ENCODE measurements around the gene PLIN3. TPM values are rescaled to one million over a fixed set of nuclear protein-coding genes. Genes with fewer than 3 reads are reported as not detected.

Gene PLIN3
- total and polyA plus RNA-seq, 9 of the 15 experiments (the other 6 are each of a cell fraction or from before 2014, with no cell fraction given) = 7.5 to 75.6 (median 43.1) TPM

GRCh38 chr19:4877753-4878490, 10.5 kb upstream of the PLIN3 start:
- no peak for FAIRE-seq

More at GRCh38 chr19:4877753-4878490, 10.5 kb upstream of the PLIN3 start:
- H3K79me2 ChIP-seq (ENCODE audit: control insufficient read depth, insufficient read depth, low read length) = no peaks in the 10 kb centered on the region
- no peak overlapping the region for H3K27ac ChIP-seq (ENCODE audit: extremely low read depth, low read depth, low read length)
- H3K9me1 ChIP-seq (ENCODE audit: control insufficient read depth, insufficient read depth, low read length) = no peaks in the 10 kb centered on the region
- H3K27me3 ChIP-seq (ENCODE audit: control insufficient read depth in 2 of 2, insufficient read depth in 2 of 2, low read length in 2 of 2) = no peaks in the 10 kb centered on the region
- in situ Hi-C loops (cut with MboI) (no loop called here), intact Hi-C loops (cut with micrococcal nuclease) (no loop called here)
- ChIA-PET CTCF (ENCODE audit: low intra/inter-chr PET ratio) (interaction anchor here (0.7 kb wide), 1 partner anchor 12 kb away, joined by 3 read pairs; no protein-coding TSS in a partner anchor), POLR2A (interaction anchor here (0.5 to 0.7 kb wide), 2 partner anchors 11 to 39 kb away, joined by 3 to 4 read pairs; partner anchors contain the start of gene PLIN3)
- H3K4me3 ChIP-seq = no peak overlapping the region
- peak overlapping the region in 1 of 2 experiments; percentile 36; a peak in 1 of 4 replicates for H3K9ac ChIP-seq (ENCODE audit: insufficient read depth in 1 of 2, low read depth in 2 of 2, low read length in 2 of 2)
- H3K9me3 ChIP-seq (replicated peaks; ENCODE audit: control insufficient read depth, insufficient read depth, low read depth, low read length) = no peaks in the 10 kb centered on the region
- BruUV-seq (replicated peaks) = no TSS peak
- H4K20me1 ChIP-seq (replicated peaks; ENCODE audit: control insufficient read depth, insufficient read depth, low read length) = no peaks in the 10 kb centered on the region
- DNase-seq (ENCODE audit: extremely low read depth in 1 of 4, low spot score in 3 of 4) = peak in 1 of 4 experiments; percentile 5
- H3K36me3 ChIP-seq (ENCODE audit: control insufficient read depth, insufficient read depth, low read length) = no peaks in the 10 kb centered on the region
- no peak overlapping the region for H2AFZ ChIP-seq (ENCODE audit: low read depth, low read length)
- WGBS (ENCODE audit: insufficient coverage, low coverage, missing lambda C conversion rate) = 65% methylated on average over 23 of the region's 30 CpGs
- TF ChIP-seq GTF2F1 (IDR thresholded peaks at IDR 0.05; ENCODE audit: low read depth, low read length) (no peak), FOXK2 (conservative IDR thresholded peaks at IDR 0.05 in 1 of 2, IDR thresholded peaks at IDR 0.05 in 1 of 2; ENCODE audit: low read depth in 2 of 2) (no peak), ZNF586 (CRISPR knock-in tag; conservative IDR thresholded peaks at IDR 0.05) (no peak), ZBTB7A (IDR thresholded peaks at IDR 0.05; ENCODE audit: borderline replicate concordance, control insufficient read depth, low read depth, low read length) (0 out of 2 replicates have a peak, but pooled peaks have one; percentile 17), HINFP (tag; conservative IDR thresholded peaks at IDR 0.05; ENCODE audit: low read depth) (no peak), ZNF512 (tag; IDR thresholded peaks at IDR 0.05) (no peak)
- TF ChIP-seq, protein P1, sequence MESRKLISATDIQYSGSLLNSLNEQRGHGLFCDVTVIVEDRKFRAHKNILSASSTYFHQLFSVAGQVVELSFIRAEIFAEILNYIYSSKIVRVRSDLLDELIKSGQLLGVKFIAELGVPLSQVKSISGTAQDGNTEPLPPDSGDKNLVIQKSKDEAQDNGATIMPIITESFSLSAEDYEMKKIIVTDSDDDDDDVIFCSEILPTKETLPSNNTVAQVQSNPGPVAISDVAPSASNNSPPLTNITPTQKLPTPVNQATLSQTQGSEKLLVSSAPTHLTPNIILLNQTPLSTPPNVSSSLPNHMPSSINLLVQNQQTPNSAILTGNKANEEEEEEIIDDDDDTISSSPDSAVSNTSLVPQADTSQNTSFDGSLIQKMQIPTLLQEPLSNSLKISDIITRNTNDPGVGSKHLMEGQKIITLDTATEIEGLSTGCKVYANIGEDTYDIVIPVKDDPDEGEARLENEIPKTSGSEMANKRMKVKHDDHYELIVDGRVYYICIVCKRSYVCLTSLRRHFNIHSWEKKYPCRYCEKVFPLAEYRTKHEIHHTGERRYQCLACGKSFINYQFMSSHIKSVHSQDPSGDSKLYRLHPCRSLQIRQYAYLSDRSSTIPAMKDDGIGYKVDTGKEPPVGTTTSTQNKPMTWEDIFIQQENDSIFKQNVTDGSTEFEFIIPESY (CRISPR knock-in tag; IDR thresholded peaks at IDR 0.05) = peak; percentile 56; the same call in 1 of the 2 replicates
- H3K4me2 ChIP-seq (ENCODE audit: insufficient read depth, low read length) = no peak overlapping the region
- no peak for ATAC-seq
- H3K4me1 ChIP-seq (replicated peaks in 1 of 2; ENCODE audit: control insufficient read depth in 2 of 2, insufficient read depth in 2 of 2, low read length in 2 of 2) = peaks cover 0 to 18% of the 10 kb centered on the region in 2 experiments; a peak in 2 of 5 replicates

Measured in K562 (cell line).